ENCODE measurements around the gene EPG5.

EPG5 gene

GRCh38 chr18:45967007-45967706, at the start of gene EPG5:
EPG5 (minus strand) TSS chr18:45967329; CDS start chr18:45967239, 90 bp downstream.
- Mint-ChIP-seq H3K27ac (peak within 1 kb of the TSS; percentile 88), H3K36me3 (ENCODE audit: low read depth) (peaks cover 34% of the 10 kb centered on the region), H3K9me3 (no peaks in the 10 kb centered on the region), H3K4me1 (ENCODE audit: low read depth) (peaks cover 23% of the 10 kb centered on the region), H3K27me3 (no peaks in the 10 kb centered on the region), H3K4me3 (peak within 1 kb of the TSS; percentile 96)
- intact Hi-C loops (cut with micrococcal nuclease): loop anchor here (2.0 kb wide), 1 partner anchor 42 kb away; no protein-coding TSS in a partner anchor

- Mint-ChIP-seq H3K36me3 (ENCODE audit: low read depth) (peaks cover 69% of the 10 kb centered on the region), H3K27ac (peak overlapping the region; percentile 72), H3K9me3 (no peaks in the 10 kb centered on the region), H3K27me3 (no peaks in the 10 kb centered on the region), H3K4me1 (ENCODE audit: low read depth) (peaks cover 58% of the 10 kb centered on the region), H3K4me3 (no peak overlapping the region)
- intact Hi-C loops (cut with micrococcal nuclease): loop anchor here (5.0 kb wide), 1 partner anchor 59 kb away; the partner anchor contains the start of gene PSTPIP2
Observed at GRCh38 chr18:46013484-46014189, 46.5 kb upstream of the EPG5 start.

GRCh38 chr18:46010676-46011075, 43.5 kb upstream of the EPG5 start:
- H3K36me3 Mint-ChIP-seq (ENCODE audit: low read depth): peaks cover 67% of the 10 kb centered on the region
- H3K27me3 Mint-ChIP-seq: peaks cover 3% of the 10 kb centered on the region
- peak overlapping the region; percentile 83 for H3K27ac Mint-ChIP-seq
- no peaks in the 10 kb centered on the region for H3K9me3 Mint-ChIP-seq
- H3K4me1 Mint-ChIP-seq (ENCODE audit: low read depth): peaks cover 71% of the 10 kb centered on the region
- peak overlapping the region; percentile 17 for H3K4me3 Mint-ChIP-seq
- intact Hi-C loops (cut with micrococcal nuclease): loop anchor here (5.0 kb wide), 1 partner anchor 62 kb away; the partner anchor contains the start of gene PSTPIP2

GRCh38 chr18:46010050-46010449, 42.9 kb upstream of the EPG5 start:
- intact Hi-C loops (cut with micrococcal nuclease): loop anchor here (5.0 kb wide), 1 partner anchor 62 kb away; the partner anchor contains the start of gene PSTPIP2
- Mint-ChIP-seq H3K4me1 (ENCODE audit: low read depth) (peaks cover 67% of the 10 kb centered on the region), H3K27me3 (peaks cover 3% of the 10 kb centered on the region), H3K27ac (peak overlapping the region; percentile 83), H3K36me3 (ENCODE audit: low read depth) (peaks cover 63% of the 10 kb centered on the region), H3K9me3 (no peaks in the 10 kb centered on the region), H3K4me3 (peak overlapping the region; percentile 37)

GRCh38 chr18:46009125-46009840, 42.2 kb upstream of the EPG5 start:
- Mint-ChIP-seq H3K9me3 (no peaks in the 10 kb centered on the region), H3K4me3 (peak overlapping the region; percentile 52), H3K4me1 (ENCODE audit: low read depth) (peaks cover 60% of the 10 kb centered on the region), H3K27me3 (peaks cover 3% of the 10 kb centered on the region), H3K27ac (peak overlapping the region; percentile 83), H3K36me3 (ENCODE audit: low read depth) (peaks cover 63% of the 10 kb centered on the region)
- intact Hi-C loops (cut with micrococcal nuclease): loop anchor here (2.0 to 5.0 kb wide), 2 partner anchors 33 to 42 kb away; partner anchors contain the start of gene EPG5

- intact Hi-C loops (cut with micrococcal nuclease): loop anchor here (2.0 to 5.0 kb wide), 2 partner anchors 34 to 42 kb away; partner anchors contain the start of gene EPG5
- Mint-ChIP-seq H3K9me3 (no peaks in the 10 kb centered on the region), H3K36me3 (ENCODE audit: low read depth) (peaks cover 71% of the 10 kb centered on the region)
Observed at GRCh38 chr18:46008531-46008930, 41.4 kb upstream of the EPG5 start.

GRCh38 chr18:46007165-46007564, 40.0 kb upstream of the EPG5 start:
- peaks cover 44% of the 10 kb centered on the region for H3K4me1 Mint-ChIP-seq (ENCODE audit: low read depth)
- no peak overlapping the region for H3K4me3 Mint-ChIP-seq
- H3K27ac Mint-ChIP-seq: no peak overlapping the region
- intact Hi-C loops (cut with micrococcal nuclease): loop anchor here (5.0 kb wide), 1 partner anchor 35 kb away; no protein-coding TSS in a partner anchor
- H3K36me3 Mint-ChIP-seq (ENCODE audit: low read depth): peaks cover 79% of the 10 kb centered on the region
- peaks cover 11% of the 10 kb centered on the region for H3K9me3 Mint-ChIP-seq
- peaks cover 3% of the 10 kb centered on the region for H3K27me3 Mint-ChIP-seq

More at GRCh38 chr18:46008531-46008930, 41.4 kb upstream of the EPG5 start:
- Mint-ChIP-seq H3K27ac (peak overlapping the region; percentile 83), H3K27me3 (peaks cover 3% of the 10 kb centered on the region), H3K4me3 (peak overlapping the region; percentile 52), H3K4me1 (ENCODE audit: low read depth) (peaks cover 52% of the 10 kb centered on the region)

GRCh38 chr18:46002934-46003333, 35.8 kb upstream of the EPG5 start:
- intact Hi-C loops (cut with micrococcal nuclease): no loop called here
- H3K27me3 Mint-ChIP-seq: peaks cover 3% of the 10 kb centered on the region
- peaks cover 16% of the 10 kb centered on the region for H3K9me3 Mint-ChIP-seq
- peaks cover 79% of the 10 kb centered on the region for H3K36me3 Mint-ChIP-seq (ENCODE audit: low read depth)
- H3K4me3 Mint-ChIP-seq: no peak overlapping the region
- peaks cover 29% of the 10 kb centered on the region for H3K4me1 Mint-ChIP-seq (ENCODE audit: low read depth)
- H3K27ac Mint-ChIP-seq: no peak overlapping the region

- H3K9me3 Mint-ChIP-seq: peaks cover 16% of the 10 kb centered on the region
- intact Hi-C loops (cut with micrococcal nuclease): no loop called here
- no peak overlapping the region for H3K27ac Mint-ChIP-seq
- H3K4me3 Mint-ChIP-seq: no peak overlapping the region
- no peaks in the 10 kb centered on the region for H3K27me3 Mint-ChIP-seq
- peaks cover 74% of the 10 kb centered on the region for H3K36me3 Mint-ChIP-seq (ENCODE audit: low read depth)
- peaks cover 24% of the 10 kb centered on the region for H3K4me1 Mint-ChIP-seq (ENCODE audit: low read depth)
Observed at GRCh38 chr18:46001892-46002291, 34.8 kb upstream of the EPG5 start.

- peaks cover 16% of the 10 kb centered on the region for H3K9me3 Mint-ChIP-seq
- H3K4me3 Mint-ChIP-seq: no peak overlapping the region
- peaks cover 74% of the 10 kb centered on the region for H3K36me3 Mint-ChIP-seq (ENCODE audit: low read depth)
- H3K27ac Mint-ChIP-seq: no peak overlapping the region
- no peaks in the 10 kb centered on the region for H3K27me3 Mint-ChIP-seq
- intact Hi-C loops (cut with micrococcal nuclease): no loop called here
- H3K4me1 Mint-ChIP-seq (ENCODE audit: low read depth): peaks cover 24% of the 10 kb centered on the region
Observed at GRCh38 chr18:46001074-46001473, 33.9 kb upstream of the EPG5 start.

GRCh38 chr18:45999536-45999935, 32.4 kb upstream of the EPG5 start:
- Mint-ChIP-seq H3K9me3 (peaks cover 16% of the 10 kb centered on the region), H3K4me1 (ENCODE audit: low read depth) (peaks cover 24% of the 10 kb centered on the region), H3K27ac (no peak overlapping the region), H3K4me3 (no peak overlapping the region), H3K36me3 (ENCODE audit: low read depth) (peaks cover 82% of the 10 kb centered on the region), H3K27me3 (no peaks in the 10 kb centered on the region)
- intact Hi-C loops (cut with micrococcal nuclease): no loop called here

GRCh38 chr18:45998244-45998643, 31.1 kb upstream of the EPG5 start:
- intact Hi-C loops (cut with micrococcal nuclease): no loop called here
- peaks cover 24% of the 10 kb centered on the region for H3K4me1 Mint-ChIP-seq (ENCODE audit: low read depth)

GRCh38 chr18:45997700-45998151, 30.6 kb upstream of the EPG5 start:
- no peak overlapping the region for H3K4me3 Mint-ChIP-seq
- no peaks in the 10 kb centered on the region for H3K27me3 Mint-ChIP-seq
- intact Hi-C loops (cut with micrococcal nuclease): no loop called here
- H3K36me3 Mint-ChIP-seq (ENCODE audit: low read depth): peaks cover 80% of the 10 kb centered on the region
- H3K4me1 Mint-ChIP-seq (ENCODE audit: low read depth): peaks cover 24% of the 10 kb centered on the region
- no peak overlapping the region for H3K27ac Mint-ChIP-seq
- H3K9me3 Mint-ChIP-seq: peaks cover 11% of the 10 kb centered on the region

More at GRCh38 chr18:45998244-45998643, 31.1 kb upstream of the EPG5 start:
- H3K27ac Mint-ChIP-seq: no peak overlapping the region
- no peaks in the 10 kb centered on the region for H3K27me3 Mint-ChIP-seq
- peaks cover 80% of the 10 kb centered on the region for H3K36me3 Mint-ChIP-seq (ENCODE audit: low read depth)
- H3K4me3 Mint-ChIP-seq: no peak overlapping the region
- H3K9me3 Mint-ChIP-seq: peaks cover 16% of the 10 kb centered on the region
